ENCODE measurements around the gene SEPTIN12.
A peak's percentile ranks its signal among the peaks of the same experiment; 100 is the strongest.
"Not testable (repeated sequence)": the region's sequence is repeated elsewhere in the genome, so short reads cannot be mapped to it uniquely, and the experiment has no call there.

The SEPTIN12 gene

GRCh38 chr16:4744555-4745273 is 43.4 kb downstream of the SEPTIN12 start:
- H3K27ac ChIP-seq (ENCODE audit: insufficient read depth, low read depth, low read length, poor library complexity, severe bottlenecking) = no peak overlapping the region
- H3K27me3 ChIP-seq (ENCODE audit: control insufficient read depth, insufficient read depth, low read length, poor library complexity, severe bottlenecking) = no peaks in the 10 kb centered on the region
- H3K4me1 ChIP-seq (ENCODE audit: control insufficient read depth, insufficient read depth, low read length) = peaks cover 15% of the 10 kb centered on the region
- WGBS, 2 experiments = 79 to 83% methylated on average over 11 to 13 of the region's 13 CpGs
- no peak overlapping the region for H3K4me3 ChIP-seq (ENCODE audit: insufficient read depth, low read depth, low read length)
- no peaks in the 10 kb centered on the region for H3K36me3 ChIP-seq (ENCODE audit: control insufficient read depth, insufficient read depth, low read length)
- no peaks in the 10 kb centered on the region for H3K9me3 ChIP-seq (ENCODE audit: control insufficient read depth, low read length)

- no peak overlapping the region for H3K4me3 ChIP-seq (ENCODE audit: insufficient read depth, low read depth, low read length)
- no peaks in the 10 kb centered on the region for H3K36me3 ChIP-seq (ENCODE audit: control insufficient read depth, insufficient read depth, low read length)
- 75 to 82% methylated on average over 14 of the region's 14 CpGs for WGBS, 2 experiments
- no peaks in the 10 kb centered on the region for H3K9me3 ChIP-seq (ENCODE audit: control insufficient read depth, low read length)
- H3K27ac ChIP-seq (ENCODE audit: insufficient read depth, low read depth, low read length, poor library complexity, severe bottlenecking) = no peak overlapping the region
- no peaks in the 10 kb centered on the region for H3K27me3 ChIP-seq (ENCODE audit: control insufficient read depth, insufficient read depth, low read length, poor library complexity, severe bottlenecking)
- H3K4me1 ChIP-seq (ENCODE audit: control insufficient read depth, insufficient read depth, low read length) = peaks cover 15% of the 10 kb centered on the region
These were observed 44.8 kb downstream of the SEPTIN12 start for GRCh38 chr16:4743226-4743878.

- not testable (repeated sequence) for H3K27me3 ChIP-seq (ENCODE audit: control insufficient read depth, insufficient read depth, low read length, poor library complexity, severe bottlenecking); H3K27ac ChIP-seq (ENCODE audit: insufficient read depth, low read depth, low read length, poor library complexity, severe bottlenecking); H3K36me3 ChIP-seq (ENCODE audit: control insufficient read depth, insufficient read depth, low read length); H3K9me3 ChIP-seq (ENCODE audit: control insufficient read depth, low read length); H3K4me1 ChIP-seq (ENCODE audit: control insufficient read depth, insufficient read depth, low read length); H3K4me3 ChIP-seq (ENCODE audit: insufficient read depth, low read depth, low read length)
- WGBS, 2 experiments = 88 to 92% methylated on average over 5 of the region's 5 CpGs
These were observed 49.8 kb downstream of the SEPTIN12 start for GRCh38 chr16:4738370-4738769.

GRCh38 chr16:4737545-4737944 is 50.6 kb downstream of the SEPTIN12 start:
- WGBS, 2 experiments = 84 to 85% methylated on average over 15 of the region's 15 CpGs
- H3K4me1 ChIP-seq (ENCODE audit: control insufficient read depth, insufficient read depth, low read length) = no peaks in the 10 kb centered on the region
- H3K27me3 ChIP-seq (ENCODE audit: control insufficient read depth, insufficient read depth, low read length, poor library complexity, severe bottlenecking) = no peaks in the 10 kb centered on the region
- H3K27ac ChIP-seq (ENCODE audit: insufficient read depth, low read depth, low read length, poor library complexity, severe bottlenecking) = no peak overlapping the region
- no peaks in the 10 kb centered on the region for H3K36me3 ChIP-seq (ENCODE audit: control insufficient read depth, insufficient read depth, low read length)
- H3K9me3 ChIP-seq (ENCODE audit: control insufficient read depth, low read length) = no peaks in the 10 kb centered on the region
- H3K4me3 ChIP-seq (ENCODE audit: insufficient read depth, low read depth, low read length) = no peak overlapping the region

- WGBS, 2 experiments = 90 to 92% methylated on average over 4 of the region's 4 CpGs
- Histone ChIP-seq H3K9me3 (ENCODE audit: control insufficient read depth, low read length) (no peaks in the 10 kb centered on the region), H3K27ac (ENCODE audit: insufficient read depth, low read depth, low read length, poor library complexity, severe bottlenecking) (no peak overlapping the region), H3K4me3 (ENCODE audit: insufficient read depth, low read depth, low read length) (no peak overlapping the region), H3K4me1 (ENCODE audit: control insufficient read depth, insufficient read depth, low read length) (no peaks in the 10 kb centered on the region), H3K36me3 (ENCODE audit: control insufficient read depth, insufficient read depth, low read length) (no peaks in the 10 kb centered on the region), H3K27me3 (ENCODE audit: control insufficient read depth, insufficient read depth, low read length, poor library complexity, severe bottlenecking) (no peaks in the 10 kb centered on the region)
These were observed 51.6 kb downstream of the SEPTIN12 start for GRCh38 chr16:4736546-4736945.

GRCh38 chr16:4734730-4735535 is 53.2 kb downstream of the SEPTIN12 start:
- Histone ChIP-seq H3K27ac (ENCODE audit: insufficient read depth, low read depth, low read length, poor library complexity, severe bottlenecking) (peak overlapping the region; percentile 94), H3K4me3 (ENCODE audit: insufficient read depth, low read depth, low read length) (peak overlapping the region; percentile 90), H3K27me3 (ENCODE audit: control insufficient read depth, insufficient read depth, low read length, poor library complexity, severe bottlenecking) (no peaks in the 10 kb centered on the region), H3K4me1 (ENCODE audit: control insufficient read depth, insufficient read depth, low read length) (no peaks in the 10 kb centered on the region), H3K9me3 (ENCODE audit: control insufficient read depth, low read length) (no peaks in the 10 kb centered on the region), H3K36me3 (ENCODE audit: control insufficient read depth, insufficient read depth, low read length) (peaks cover 4% of the 10 kb centered on the region)
- WGBS, 2 experiments = 16 to 17% methylated on average over 38 of the region's 38 CpGs

GRCh38 chr16:4734063-4734729 is 53.9 kb downstream of the SEPTIN12 start, which contains the start of the genes ANKS3 and DNAAF8:
Gene ANKS3 (minus strand): TSS chr16:4734271. CDS start chr16:4730149, 4,122 bp downstream.
Gene DNAAF8 (plus strand): TSS chr16:4734537. CDS start chr16:4736515, 1,978 bp downstream.
- Histone ChIP-seq H3K9me3 (ENCODE audit: control insufficient read depth, low read length) (no peaks in the 10 kb centered on the region), H3K4me3 (ENCODE audit: insufficient read depth, low read depth, low read length) (peak within 1 kb of the TSS; percentile 90), H3K4me1 (ENCODE audit: control insufficient read depth, insufficient read depth, low read length) (no peaks in the 10 kb centered on the region), H3K27ac (ENCODE audit: insufficient read depth, low read depth, low read length, poor library complexity, severe bottlenecking) (peak within 1 kb of the TSS; percentile 94), H3K27me3 (ENCODE audit: control insufficient read depth, insufficient read depth, low read length, poor library complexity, severe bottlenecking) (no peaks in the 10 kb centered on the region), H3K36me3 (ENCODE audit: control insufficient read depth, insufficient read depth, low read length) (peaks cover 10% of the 10 kb centered on the region)
- 0% methylated on average over 70 of the region's 70 CpGs for WGBS, 2 experiments

GRCh38 chr16:4733747-4734062 is 54.4 kb downstream of the SEPTIN12 start:
- 0% methylated on average over 19 of the region's 19 CpGs for WGBS, 2 experiments
- Histone ChIP-seq H3K36me3 (ENCODE audit: control insufficient read depth, insufficient read depth, low read length) (peaks cover 10% of the 10 kb centered on the region), H3K4me3 (ENCODE audit: insufficient read depth, low read depth, low read length) (peak overlapping the region; percentile 90), H3K27ac (ENCODE audit: insufficient read depth, low read depth, low read length, poor library complexity, severe bottlenecking) (peak overlapping the region; percentile 94), H3K9me3 (ENCODE audit: control insufficient read depth, low read length) (no peaks in the 10 kb centered on the region), H3K4me1 (ENCODE audit: control insufficient read depth, insufficient read depth, low read length) (no peaks in the 10 kb centered on the region), H3K27me3 (ENCODE audit: control insufficient read depth, insufficient read depth, low read length, poor library complexity, severe bottlenecking) (no peaks in the 10 kb centered on the region)

- peak overlapping the region; percentile 90 for H3K4me3 ChIP-seq (ENCODE audit: insufficient read depth, low read depth, low read length)
- 22 to 30% methylated on average over 13 to 16 of the region's 17 CpGs for WGBS, 2 experiments
- H3K27ac ChIP-seq (ENCODE audit: insufficient read depth, low read depth, low read length, poor library complexity, severe bottlenecking) = no peak overlapping the region
These were observed 54.9 kb downstream of the SEPTIN12 start for GRCh38 chr16:4733211-4733742.

More at GRCh38 chr16:4733211-4733742, 54.9 kb downstream of the SEPTIN12 start:
- Histone ChIP-seq H3K9me3 (ENCODE audit: control insufficient read depth, low read length) (no peaks in the 10 kb centered on the region), H3K36me3 (ENCODE audit: control insufficient read depth, insufficient read depth, low read length) (peaks cover 10% of the 10 kb centered on the region), H3K4me1 (ENCODE audit: control insufficient read depth, insufficient read depth, low read length) (no peaks in the 10 kb centered on the region), H3K27me3 (ENCODE audit: control insufficient read depth, insufficient read depth, low read length, poor library complexity, severe bottlenecking) (no peaks in the 10 kb centered on the region)
